Esophagus squamous epithelium (tissue), 4 donors: ENCODE data around the gene SIN3A.

Experiments
- CTCF ChIP-seq, 6 experiments: fragments of 450-650 bp in 4 of 6; fragments of 200-600 bp in 2 of 6; sonication (generic) in 2 of 6; IDR thresholded peaks; one replicate each; pipeline ENCODE4 v1.5.1; 2016 to 2019; ENCODE audit warnings: antibody characterized with exemption in 6 of 6, mild to moderate bottlenecking in 4 of 6, moderate library complexity in 4 of 6
- POLR2A ChIP-seq, 4 donors: fragments of 450-650 bp; IDR thresholded peaks; one replicate each; pipeline ENCODE4 v1.6.1; 2017; ENCODE audit warnings: antibody characterized with exemption in 4 of 4, mild to moderate bottlenecking in 4 of 4, moderate library complexity in 3 of 4

DNA sequence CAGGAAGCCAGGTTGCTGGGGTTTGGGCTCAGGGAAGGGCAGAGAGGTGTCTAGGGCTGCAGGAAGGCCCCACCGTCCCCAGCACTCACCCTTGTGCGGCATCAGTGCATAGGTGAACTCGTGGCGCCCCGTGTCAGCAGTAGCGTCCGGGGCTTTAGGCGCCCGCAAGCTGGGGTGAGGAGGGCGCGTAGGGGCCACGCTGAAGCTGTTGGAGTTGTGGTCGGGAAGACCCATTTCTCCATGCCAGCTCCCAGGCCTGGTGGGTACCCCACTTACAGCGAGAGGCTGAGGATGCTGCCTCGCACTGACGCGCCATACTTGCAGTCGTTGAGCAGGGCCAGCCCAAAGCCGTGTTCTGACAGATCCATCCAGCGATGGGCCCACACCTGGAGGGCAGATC, 95.0 kb downstream of the SIN3A start:
- TF ChIP-seq CTCF (IDR thresholded peaks at IDR 0.05) (no peak), POLR2A (IDR thresholded peaks at IDR 0.05) (no peak)
